HepG2 (cell line): ENCODE data around the gene PAEP.

Source experiments
- ARNTL ChIP-seq: sonication (generic); formaldehyde crosslinking; IDR thresholded peaks from 2 replicates; pipeline ENCODE4 v1.4.0; 2020; ENCODE audit warnings: mild to moderate bottlenecking, missing genetic modification reagents
- EZH2 ChIP-seq: conservative IDR thresholded peaks from 2 replicates; pipeline ENCODE4 v1.6.1; 2012; ENCODE audit warnings: mild to moderate bottlenecking, low read depth, low read length, moderate library complexity
- HNRNPH1 ChIP-seq: fragments of 200-400 bp; formaldehyde crosslinking; optimal IDR thresholded peaks from 2 replicates; pipeline ENCODE3; 2017; ENCODE audit warnings: mild to moderate bottlenecking, low read depth, low read length
- MAFK ChIP-seq, 2 experiments: IDR thresholded peaks in 1 of 2; conservative IDR thresholded peaks in 1 of 2; 2 replicates each; pipeline ENCODE4 v1.6.1; 2011; ENCODE audit warnings: improper control_type of control experiment in 2 of 2, low read length in 2 of 2
- NKX3-1 ChIP-seq: sonication (generic); formaldehyde crosslinking; IDR thresholded peaks from 2 replicates; pipeline ENCODE4 v1.5.0; 2020; ENCODE audit warnings: missing genetic modification reagents
- TCF12 ChIP-seq, 2 experiments: fragments of 450-650 bp in 1 of 2; sonication (generic) in 1 of 2; formaldehyde crosslinking in 1 of 2; IDR thresholded peaks; 2 replicates each; pipeline versions ENCODE4 v1.6.1 to v1.8.0; 2017 to 2022; ENCODE audit warnings: antibody characterized with exemption in 1 of 2, mild to moderate bottlenecking in 1 of 2, missing genetic modification reagents in 1 of 2, moderate library complexity in 1 of 2
- ZIK1 ChIP-seq: sonication (generic); formaldehyde crosslinking; IDR thresholded peaks from 2 replicates; pipeline ENCODE4 v1.5.0; 2020; ENCODE audit warnings: mild to moderate bottlenecking, low read depth, missing genetic modification reagents, borderline replicate concordance
- ZNF24 ChIP-seq: fragments of 450-650 bp; IDR thresholded peaks from 2 replicates; pipeline ENCODE4 v1.6.1; 2017; ENCODE audit warnings: antibody characterized with exemption, mild to moderate bottlenecking
- TF ChIP-seq, protein P1 (sequence below): sonication (generic); formaldehyde crosslinking; IDR thresholded peaks from 2 replicates; pipeline ENCODE4 v1.4.0; 2020; ENCODE audit warnings: missing genetic modification reagents

DNA sequence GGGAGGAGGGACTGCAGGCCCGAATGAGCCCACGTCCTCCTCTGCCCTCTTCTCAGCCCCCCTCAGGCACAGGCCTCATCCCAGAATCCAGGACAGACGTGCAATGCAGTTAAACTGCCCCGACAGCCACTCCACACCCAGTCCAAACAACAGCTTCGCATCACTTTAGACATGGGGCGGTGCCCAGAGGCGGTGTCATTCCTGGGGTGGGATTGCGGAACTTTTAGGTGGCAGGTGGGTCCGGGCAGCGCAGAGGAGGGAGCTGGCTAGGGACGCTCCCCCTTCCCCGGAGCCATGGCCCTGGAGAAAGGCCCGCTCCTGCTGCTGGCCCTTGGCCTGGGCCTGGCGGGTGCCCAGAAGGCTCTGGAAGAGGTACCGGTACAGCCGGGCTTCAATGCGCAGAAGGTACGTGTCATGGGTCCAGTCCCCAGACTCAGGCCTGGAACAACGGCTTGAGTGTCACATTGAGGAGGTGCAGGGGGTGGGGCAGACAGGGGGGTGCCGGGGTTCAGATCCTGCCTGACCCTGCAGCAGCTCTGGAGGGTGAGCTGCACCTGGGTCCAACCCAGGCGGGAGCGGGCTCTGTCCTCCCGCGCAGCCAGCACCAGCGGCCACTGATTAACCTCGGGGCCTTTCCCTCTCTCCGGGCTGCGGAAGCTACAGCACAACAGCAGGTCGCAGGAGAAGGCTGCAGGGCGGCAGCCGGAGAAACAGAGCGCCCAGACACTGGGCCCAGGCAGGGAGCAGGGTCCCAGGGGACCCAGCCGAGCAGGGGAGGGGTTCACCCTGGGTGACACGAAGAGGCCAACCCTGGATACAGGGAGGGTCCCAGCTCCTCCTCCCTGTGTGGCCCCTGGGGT is 52.6 kb downstream of the PAEP start:
- TF ChIP-seq HNRNPH1: no peak
- TF ChIP-seq ZNF24: no peak
- TF ChIP-seq TCF12 (IDR thresholded peaks at IDR 0.05): no peak
- TF ChIP-seq TCF12 (CRISPR knock-in tag; IDR thresholded peaks at IDR 0.05): no peak
- TF ChIP-seq MAFK (conservative IDR thresholded peaks at IDR 0.05 in 1 of 2, IDR thresholded peaks at IDR 0.05 in 1 of 2; ENCODE audit: low read length in 2 of 2): no peak
- no peak for TF ChIP-seq ARNTL
- TF ChIP-seq, protein P1, sequence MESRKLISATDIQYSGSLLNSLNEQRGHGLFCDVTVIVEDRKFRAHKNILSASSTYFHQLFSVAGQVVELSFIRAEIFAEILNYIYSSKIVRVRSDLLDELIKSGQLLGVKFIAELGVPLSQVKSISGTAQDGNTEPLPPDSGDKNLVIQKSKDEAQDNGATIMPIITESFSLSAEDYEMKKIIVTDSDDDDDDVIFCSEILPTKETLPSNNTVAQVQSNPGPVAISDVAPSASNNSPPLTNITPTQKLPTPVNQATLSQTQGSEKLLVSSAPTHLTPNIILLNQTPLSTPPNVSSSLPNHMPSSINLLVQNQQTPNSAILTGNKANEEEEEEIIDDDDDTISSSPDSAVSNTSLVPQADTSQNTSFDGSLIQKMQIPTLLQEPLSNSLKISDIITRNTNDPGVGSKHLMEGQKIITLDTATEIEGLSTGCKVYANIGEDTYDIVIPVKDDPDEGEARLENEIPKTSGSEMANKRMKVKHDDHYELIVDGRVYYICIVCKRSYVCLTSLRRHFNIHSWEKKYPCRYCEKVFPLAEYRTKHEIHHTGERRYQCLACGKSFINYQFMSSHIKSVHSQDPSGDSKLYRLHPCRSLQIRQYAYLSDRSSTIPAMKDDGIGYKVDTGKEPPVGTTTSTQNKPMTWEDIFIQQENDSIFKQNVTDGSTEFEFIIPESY (CRISPR knock-in tag): no peak
- TF ChIP-seq NKX3-1 (CRISPR knock-in tag): no peak
- no peak for TF ChIP-seq EZH2
- no peak for TF ChIP-seq ZIK1 (CRISPR knock-in tag)
